Trophoblast cell (in vitro differentiated cells and primary cell): Measurements from ENCODE around the gene PRDM10.

ENCODE experiments used
- DNase-seq, 2 donors: peaks; one replicate each; pipeline ENCODE4 v3.0.0-alpha.2; 2016
- H2AFZ ChIP-seq: 2 replicates; pipeline ENCODE4 v1.6.1; 2013; ENCODE audit warnings: low read length, moderate library complexity, mild to moderate bottlenecking; ENCODE audit not compliant: insufficient read depth, poor library complexity
- H2AK5ac ChIP-seq: 2 replicates; pipeline ENCODE4 v1.6.1; 2013; ENCODE audit warnings: mild to moderate bottlenecking, low read length
- H2BK120ac ChIP-seq: 2 replicates; pipeline ENCODE4 v1.6.1; 2013; ENCODE audit warnings: low read length, mild to moderate bottlenecking, moderate library complexity; ENCODE audit not compliant: insufficient read depth, poor library complexity
- H2BK12ac ChIP-seq: 2 replicates; pipeline ENCODE4 v1.6.1; 2013; ENCODE audit warnings: mild to moderate bottlenecking, low read length, moderate library complexity
- H2BK5ac ChIP-seq: 2 replicates; pipeline ENCODE4 v1.6.1; 2013; ENCODE audit warnings: low read length, low read depth, moderate library complexity, mild to moderate bottlenecking; ENCODE audit not compliant: poor library complexity
- H3K14ac ChIP-seq: 2 replicates; pipeline ENCODE4 v1.6.1; 2013; ENCODE audit warnings: mild to moderate bottlenecking, low read length
- H3K18ac ChIP-seq: 2 replicates; pipeline ENCODE4 v1.6.1; 2013; ENCODE audit warnings: mild to moderate bottlenecking, low read length
- H3K23ac ChIP-seq: 2 replicates; pipeline ENCODE4 v1.6.1; 2013; ENCODE audit warnings: low read length
- H3K27ac ChIP-seq: 2 replicates; pipeline ENCODE4 v1.5.1; 2013; ENCODE audit warnings: low read depth, mild to moderate bottlenecking, inconsistent platforms, low read length, moderate library complexity
- H3K27me3 ChIP-seq: 2 replicates; pipeline ENCODE4 v1.6.1; 2013; ENCODE audit warnings: inconsistent platforms, mild to moderate bottlenecking, low read length, moderate library complexity; ENCODE audit not compliant: insufficient read depth
- H3K36me3 ChIP-seq, 2 experiments: 1 replicate in 1 of 2; 2 replicates in 1 of 2; pipeline ENCODE4 v1.6.1; 2013; ENCODE audit warnings: low read length in 2 of 2, mild to moderate bottlenecking in 2 of 2, moderate library complexity in 1 of 2; ENCODE audit not compliant: insufficient read depth in 2 of 2, control insufficient read depth in 1 of 2
- H3K4ac ChIP-seq: 2 replicates; pipeline ENCODE4 v1.6.1; 2013; ENCODE audit warnings: low read depth, mild to moderate bottlenecking, low read length, moderate library complexity
- H3K4me1 ChIP-seq, 2 experiments: 1 replicate in 1 of 2; 2 replicates in 1 of 2; pipeline ENCODE4 v1.6.1; 2013; ENCODE audit warnings: low read length in 2 of 2, mild to moderate bottlenecking in 2 of 2, moderate library complexity in 1 of 2; ENCODE audit not compliant: insufficient read depth in 2 of 2, control insufficient read depth in 1 of 2
- H3K4me2 ChIP-seq: 2 replicates; pipeline ENCODE4 v1.6.1; 2013; ENCODE audit warnings: inconsistent platforms, mild to moderate bottlenecking, low read length, moderate library complexity
- H3K4me3 ChIP-seq: 2 replicates; pipeline ENCODE4 v1.5.1; 2013; ENCODE audit warnings: mild to moderate bottlenecking, low read depth, low read length, inconsistent platforms
- H3K79me1 ChIP-seq: one replicate; pipeline ENCODE4 v1.6.1; 2013; ENCODE audit warnings: low read length
- H3K79me2 ChIP-seq: 2 replicates; pipeline ENCODE4 v1.6.1; 2013; ENCODE audit warnings: low read length, mild to moderate bottlenecking; ENCODE audit not compliant: control insufficient read depth, insufficient read depth, poor library complexity
- H3K9ac ChIP-seq: 2 replicates; pipeline ENCODE4 v1.6.1; 2013; ENCODE audit warnings: mild to moderate bottlenecking, low read length
- H3K9me3 ChIP-seq: 2 replicates; pipeline ENCODE4 v1.6.1; 2013; ENCODE audit warnings: low read depth, mild to moderate bottlenecking, control low read depth, inconsistent platforms, low read length; ENCODE audit not compliant: insufficient read depth
- H4K12ac ChIP-seq: 2 replicates; pipeline ENCODE4 v1.6.1; 2013; ENCODE audit warnings: low read depth, mild to moderate bottlenecking, low read length, moderate library complexity
- H4K8ac ChIP-seq: 2 replicates; pipeline ENCODE4 v1.6.1; 2013; ENCODE audit warnings: low read depth, mild to moderate bottlenecking, low read length, moderate library complexity
- H4K91ac ChIP-seq: one replicate; pipeline ENCODE4 v1.6.1; 2013; ENCODE audit warnings: low read depth, mild to moderate bottlenecking, low read length, moderate library complexity
- WGBS: extraction: QIAGEN DNeasy Blood & Tissue Kit; methylation state at CpG from one replicate; pipeline ENCODE4 v1.1.7; 2013; ENCODE audit warnings: missing lambda C conversion rate; ENCODE audit not compliant: insufficient read length, insufficient coverage; ENCODE audit errors: extremely low coverage; 5-methylcytosine and 5-hydroxymethylcytosine counted together

Gene PRDM10

DNA sequence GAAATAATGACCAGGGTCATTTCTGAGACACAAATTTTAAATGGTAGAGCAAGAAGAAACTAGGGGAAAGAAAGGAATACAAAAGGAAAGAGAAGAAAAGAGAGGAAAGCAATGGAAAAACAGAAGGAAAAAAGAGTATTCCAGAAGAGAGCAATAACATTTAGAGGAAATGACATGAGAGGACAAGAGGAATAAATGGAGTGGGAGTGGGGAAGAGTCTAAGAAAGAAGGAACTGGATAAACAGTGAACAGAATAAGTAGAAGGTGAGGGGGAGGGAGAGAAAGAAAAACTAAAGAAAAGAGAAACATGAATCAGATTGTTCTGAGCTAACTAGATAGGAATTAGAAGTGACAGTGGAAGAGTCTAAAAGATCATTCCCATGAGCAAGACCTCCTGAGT is 28.4 kb downstream of the PRDM10 start:
- Histone ChIP-seq H3K23ac (no peak overlapping the region), H2BK5ac (no peak overlapping the region), H3K79me1 (no peaks in the 10 kb centered on the region), H3K36me3 (peaks cover 0 to 2% of the 10 kb centered on the region in 2 experiments), H2AK5ac (no peak overlapping the region), H4K12ac (no peak overlapping the region), H3K79me2 (no peaks in the 10 kb centered on the region), H3K18ac (no peak overlapping the region), H2BK120ac (no peak overlapping the region), H3K4me1 (peaks cover 2% of the 10 kb centered on the region in 2 experiments), H3K27me3 (no peaks in the 10 kb centered on the region), H3K4ac (no peak overlapping the region), H4K91ac (no peak overlapping the region), H3K9me3 (peaks cover 2% of the 10 kb centered on the region), H3K4me3 (no peak overlapping the region), H2AFZ (no peak overlapping the region), H2BK12ac (no peak overlapping the region), H4K8ac (no peak overlapping the region), H3K27ac (no peak overlapping the region), H3K9ac (no peak overlapping the region), H3K14ac (no peak overlapping the region), H3K4me2 (no peak overlapping the region)
- DNase-seq: peak in 1 of 2 donors; percentile 27

GRCh38 chr11:129973809-129974208 is 28.8 kb downstream of the PRDM10 start:
- no peak overlapping the region for H4K91ac ChIP-seq
- H3K9ac ChIP-seq: no peak overlapping the region
- no peaks in the 10 kb centered on the region for H3K79me1 ChIP-seq
- no peak overlapping the region for H3K23ac ChIP-seq
- H3K36me3 ChIP-seq: peaks cover 0 to 2% of the 10 kb centered on the region in 2 experiments
- H3K4ac ChIP-seq: no peak overlapping the region
- H3K79me2 ChIP-seq: no peaks in the 10 kb centered on the region
- H2BK120ac ChIP-seq: no peak overlapping the region
- no peak overlapping the region for H3K18ac ChIP-seq
- no peak overlapping the region for H3K4me2 ChIP-seq
- no peak overlapping the region for H3K4me3 ChIP-seq
- no peak overlapping the region for H4K12ac ChIP-seq
- H3K9me3 ChIP-seq: peaks cover 2% of the 10 kb centered on the region
- H2BK12ac ChIP-seq: no peak overlapping the region
- peaks cover 2% of the 10 kb centered on the region in 2 experiments for H3K4me1 ChIP-seq
- no peak overlapping the region for H3K14ac ChIP-seq
- WGBS: no CpG with 5 or more reads among the region's 5 CpGs
- H2BK5ac ChIP-seq: no peak overlapping the region
- H3K27me3 ChIP-seq: no peaks in the 10 kb centered on the region
- H4K8ac ChIP-seq: no peak overlapping the region
- peak; percentile 81 to 90 for DNase-seq
- H3K27ac ChIP-seq: no peak overlapping the region
- H2AFZ ChIP-seq: no peak overlapping the region
- no peak overlapping the region for H2AK5ac ChIP-seq

DNA sequence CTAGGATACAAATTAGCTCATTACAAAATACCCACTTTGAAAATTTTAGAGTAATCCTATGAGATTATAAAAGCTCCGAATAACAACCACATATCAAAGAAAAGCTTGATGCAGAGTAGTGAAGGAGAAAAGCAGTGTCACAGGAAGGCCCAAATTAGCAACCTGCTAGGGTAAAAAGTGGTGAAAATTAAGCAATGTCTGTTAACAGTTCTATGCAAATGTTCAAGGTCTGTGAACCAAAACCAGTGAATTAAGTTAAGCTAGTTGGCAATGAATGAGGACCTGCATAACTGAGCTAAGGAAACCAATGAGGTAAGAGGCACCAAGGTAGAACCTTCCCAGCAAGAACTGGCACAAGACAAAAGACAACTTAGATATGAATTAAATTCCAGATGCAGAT is 29.6 kb downstream of the PRDM10 start:
- no peak overlapping the region for H2BK120ac ChIP-seq
- no peak overlapping the region for H3K4me2 ChIP-seq
- peaks cover 2% of the 10 kb centered on the region for H3K9me3 ChIP-seq
- H3K36me3 ChIP-seq: peaks cover 0 to 2% of the 10 kb centered on the region in 2 experiments
- H3K79me1 ChIP-seq: no peaks in the 10 kb centered on the region
- no peaks in the 10 kb centered on the region for H3K27me3 ChIP-seq
- no peak overlapping the region for H2AK5ac ChIP-seq
- no peak overlapping the region for H4K8ac ChIP-seq
- no peak for DNase-seq
- H2BK12ac ChIP-seq: no peak overlapping the region
- H2AFZ ChIP-seq: no peak overlapping the region
- no peak overlapping the region for H3K4me3 ChIP-seq
- no peak overlapping the region for H3K4ac ChIP-seq
- H4K91ac ChIP-seq: no peak overlapping the region
- H3K4me1 ChIP-seq: peaks cover 2% of the 10 kb centered on the region in 2 experiments
- WGBS: no CpG with 5 or more reads among the region's 1 CpG
- no peak overlapping the region for H3K18ac ChIP-seq
- no peaks in the 10 kb centered on the region for H3K79me2 ChIP-seq
- H3K14ac ChIP-seq: no peak overlapping the region
- no peak overlapping the region for H3K27ac ChIP-seq
- no peak overlapping the region for H4K12ac ChIP-seq
- no peak overlapping the region for H3K9ac ChIP-seq
- H2BK5ac ChIP-seq: no peak overlapping the region
- no peak overlapping the region for H3K23ac ChIP-seq

GRCh38 chr11:129972611-129973010 is 30.0 kb downstream of the PRDM10 start:
- WGBS: no CpG with 5 or more reads among the region's 5 CpGs
- Histone ChIP-seq H3K14ac (no peak overlapping the region), H2BK5ac (no peak overlapping the region), H3K23ac (no peak overlapping the region), H4K8ac (no peak overlapping the region), H3K4ac (no peak overlapping the region), H3K27ac (no peak overlapping the region), H4K91ac (no peak overlapping the region), H3K18ac (no peak overlapping the region), H3K27me3 (no peaks in the 10 kb centered on the region), H3K9me3 (peaks cover 2% of the 10 kb centered on the region), H3K79me1 (no peaks in the 10 kb centered on the region), H2BK120ac (no peak overlapping the region), H3K4me2 (no peak overlapping the region), H3K9ac (no peak overlapping the region), H2AFZ (no peak overlapping the region), H2AK5ac (no peak overlapping the region), H3K4me3 (no peak overlapping the region), H2BK12ac (no peak overlapping the region), H4K12ac (no peak overlapping the region), H3K36me3 (peaks cover 0 to 2% of the 10 kb centered on the region in 2 experiments), H3K79me2 (no peaks in the 10 kb centered on the region), H3K4me1 (peaks cover 2% of the 10 kb centered on the region in 2 experiments)
- no peak for DNase-seq
